Measurements from ENCODE around the gene ANKRD13B.

- TF ChIP-seq POLR2AphosphoS5 (IDR thresholded peaks at IDR 0.05) = no peak
- TF ChIP-seq CTCF (IDR thresholded peaks at IDR 0.05) = no peak
Observed at GRCh38 chr17:29652976-29653375, 60.0 kb downstream of the ANKRD13B start.

All from transverse colon (tissue), 4 donors.